Measurements from ENCODE around the gene CFAP100.

- TF ChIP-seq GATA2 (IDR thresholded peaks at IDR 0.05; ENCODE audit: low read depth, low read length) = no peak
- no peak for TF ChIP-seq GATA3 (IDR thresholded peaks at IDR 0.05; ENCODE audit: low read depth, low read length)
These were observed 25.4 kb downstream of the CFAP100 start for GRCh38 chr3:126419886-126420786.
